Activated T-cell treated with anti-CD3 and anti-CD28 coated beads, Interleukin-2, amount 50 U/mL, for 24 hours (primary cell): ENCODE results near the gene NACA2.
"Not testable (repeated sequence)": the region's sequence is repeated elsewhere in the genome, so short reads cannot be mapped to it uniquely, and the experiment has no call there.

Experiments
- DNase-seq: peaks from one replicate; pipeline ENCODE4 v3.0.0-alpha.2; 2020
- H3K27ac Mint-ChIP-seq: 2 replicates; pipeline ENCODE4 v1.8.0; 2020; ENCODE audit warnings: mild to moderate bottlenecking, mixed read lengths
- H3K27me3 Mint-ChIP-seq: 2 replicates; pipeline ENCODE4 v1.8.0; 2020; ENCODE audit warnings: mixed read lengths
- H3K36me3 Mint-ChIP-seq: 2 replicates; pipeline ENCODE4 v1.8.0; 2020; ENCODE audit warnings: low read depth, mixed read lengths
- H3K4me1 Mint-ChIP-seq: 2 replicates; pipeline ENCODE4 v1.8.0; 2020; ENCODE audit warnings: low read depth, mixed read lengths
- H3K4me3 Mint-ChIP-seq: 2 replicates; pipeline ENCODE4 v1.8.0; 2020; ENCODE audit warnings: mild to moderate bottlenecking, moderate library complexity, mixed read lengths
- H3K9me3 Mint-ChIP-seq: 2 replicates; pipeline ENCODE4 v1.8.0; 2020; ENCODE audit warnings: mixed read lengths

The NACA2 gene

DNA sequence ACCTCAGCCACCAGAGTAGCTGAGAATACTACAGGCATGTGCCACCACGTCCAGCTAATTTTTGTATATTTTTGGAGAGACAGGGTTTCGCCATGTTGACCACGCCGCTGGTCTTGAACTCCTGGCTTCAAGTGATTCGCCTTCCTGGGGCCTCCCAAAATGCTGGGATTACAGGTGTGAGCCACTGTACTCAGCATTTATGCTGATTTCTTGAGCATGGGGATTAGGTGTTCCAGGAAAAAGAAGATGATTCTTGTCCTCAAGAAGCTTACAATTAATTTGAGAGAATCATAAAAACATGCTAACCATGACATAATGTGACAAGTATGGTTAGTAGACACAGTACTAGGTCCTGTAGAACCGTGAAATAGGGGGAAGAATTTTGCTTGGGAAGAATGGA is 30.9 kb downstream of the NACA2 start:
- peaks cover 2% of the 10 kb centered on the region for H3K4me1 Mint-ChIP-seq
- DNase-seq = no peak
- H3K4me3 Mint-ChIP-seq = no peak overlapping the region
- H3K9me3 Mint-ChIP-seq = no peaks in the 10 kb centered on the region
- peaks cover 45% of the 10 kb centered on the region for H3K27me3 Mint-ChIP-seq
- no peaks in the 10 kb centered on the region for H3K36me3 Mint-ChIP-seq
- H3K27ac Mint-ChIP-seq = no peak overlapping the region

DNA sequence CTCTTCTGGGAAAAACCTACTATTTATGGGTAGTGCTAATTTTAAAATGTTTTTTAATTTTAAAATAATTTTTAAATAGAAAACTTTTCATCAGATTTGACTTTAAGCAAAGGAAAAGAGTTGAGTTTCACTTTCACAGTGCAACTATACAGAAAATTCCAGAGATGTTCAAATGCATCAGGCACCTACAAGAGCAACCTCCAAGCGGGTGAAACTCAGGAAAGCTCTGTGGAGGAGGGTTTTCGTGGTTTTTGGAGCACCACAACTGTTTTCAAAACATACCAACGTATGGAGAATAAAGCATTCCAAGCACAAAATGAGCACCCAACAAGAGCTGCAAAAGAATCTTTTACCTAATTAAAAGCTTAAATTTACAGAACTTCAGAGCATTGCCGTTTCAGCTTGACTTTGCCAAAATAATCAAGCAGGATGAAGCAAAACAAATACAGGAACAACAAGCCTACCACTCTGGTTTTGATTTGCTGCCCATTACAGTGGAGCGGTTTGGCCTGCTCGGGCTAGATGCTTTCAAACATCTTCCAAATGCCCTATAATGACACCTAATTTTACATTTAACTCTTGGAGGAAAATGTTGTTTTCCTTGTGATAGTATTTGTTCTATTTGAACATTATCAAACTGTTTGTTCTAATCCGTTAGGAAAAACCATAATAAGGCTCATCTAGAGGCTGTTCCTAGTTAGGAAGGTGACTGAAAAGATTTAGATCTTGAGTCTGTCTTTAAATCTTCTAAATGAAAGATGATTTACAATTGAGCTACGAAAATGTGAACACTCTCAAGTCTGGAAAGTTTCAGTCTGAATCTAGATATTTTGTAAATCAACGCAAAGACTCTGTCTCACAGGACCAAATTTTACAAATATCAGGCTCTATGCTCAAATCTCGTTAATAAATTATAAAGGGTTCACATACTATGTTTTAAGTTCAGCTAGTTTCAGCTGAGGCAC is 34.5 kb downstream of the NACA2 start:
- no peak overlapping the region for H3K4me3 Mint-ChIP-seq
- DNase-seq = no peak
- no peaks in the 10 kb centered on the region for H3K36me3 Mint-ChIP-seq
- H3K9me3 Mint-ChIP-seq = no peaks in the 10 kb centered on the region
- no peak overlapping the region for H3K27ac Mint-ChIP-seq
- H3K27me3 Mint-ChIP-seq = peaks cover 54% of the 10 kb centered on the region
- H3K4me1 Mint-ChIP-seq = peaks cover 3% of the 10 kb centered on the region

DNA sequence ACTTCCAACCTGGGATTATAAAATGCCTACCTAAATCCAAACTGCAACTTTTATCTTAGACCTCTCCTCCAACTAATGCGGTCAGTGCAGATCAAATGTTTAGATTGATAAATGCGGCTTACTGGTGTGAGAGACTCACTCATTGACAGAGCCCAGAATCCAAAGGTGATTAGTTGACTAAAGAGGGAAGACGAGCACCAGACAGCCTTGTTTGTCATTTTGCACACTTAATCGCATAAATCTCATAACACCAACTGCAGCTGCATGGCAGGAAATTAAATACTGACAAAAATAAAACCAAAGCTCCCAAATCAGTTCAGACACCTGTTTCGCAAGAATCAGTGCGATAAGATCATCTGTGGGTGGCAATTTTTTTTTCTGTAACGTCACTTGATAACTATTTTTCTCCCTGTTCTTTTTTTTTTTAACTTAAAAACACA is 35.9 kb downstream of the NACA2 start:
- peaks cover 57% of the 10 kb centered on the region for H3K27me3 Mint-ChIP-seq

DNA sequence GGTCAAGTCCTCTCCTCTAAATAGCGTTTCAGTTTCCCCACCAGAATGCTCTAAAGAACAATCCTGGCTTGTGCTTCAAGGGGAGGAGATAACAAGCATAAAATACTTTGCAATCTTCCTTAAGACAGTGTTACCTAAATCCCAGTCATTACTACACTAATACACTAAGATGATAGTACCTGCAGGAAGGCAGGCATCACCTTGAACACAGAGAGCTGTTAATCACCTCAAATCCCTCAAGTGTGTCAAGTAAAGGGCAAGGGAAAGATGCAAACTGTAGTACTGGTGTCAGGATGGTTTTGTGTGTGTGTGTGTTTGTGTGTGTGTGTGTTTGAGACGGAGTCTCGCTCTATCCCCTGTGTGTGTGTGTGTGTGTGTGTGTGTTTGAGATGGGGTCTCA is 36.8 kb downstream of the NACA2 start:
- Mint-ChIP-seq H3K4me1 (peaks cover 3% of the 10 kb centered on the region), H3K27ac (no peak overlapping the region), H3K36me3 (no peaks in the 10 kb centered on the region), H3K27me3 (peaks cover 57% of the 10 kb centered on the region), H3K4me3 (no peak overlapping the region), H3K9me3 (no peaks in the 10 kb centered on the region)
- no peak for DNase-seq

More for the DNA sequence above, 35.9 kb downstream of the NACA2 start:
- Mint-ChIP-seq H3K4me1 (peaks cover 3% of the 10 kb centered on the region), H3K9me3 (no peaks in the 10 kb centered on the region), H3K36me3 (no peaks in the 10 kb centered on the region), H3K27ac (no peak overlapping the region), H3K4me3 (no peak overlapping the region)
- no peak for DNase-seq

DNA sequence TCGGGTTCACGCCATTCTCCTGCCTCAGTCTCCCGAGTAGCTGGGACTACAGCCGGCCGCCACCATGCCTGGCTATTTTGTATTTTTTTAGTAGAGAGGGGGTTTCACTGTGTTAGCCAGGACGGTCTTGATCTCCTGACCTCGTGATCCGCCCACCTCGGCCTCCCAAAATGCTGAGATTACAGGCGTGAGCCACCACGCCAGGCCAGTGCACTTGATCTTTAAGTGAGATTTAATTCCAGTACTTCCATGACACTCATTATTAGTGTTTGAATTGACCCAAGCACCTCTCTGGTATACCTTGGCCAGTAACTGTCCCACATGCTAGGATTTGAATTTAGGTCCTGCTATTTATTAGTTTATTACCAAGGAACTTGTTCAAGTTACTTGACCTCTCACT is 38.5 kb downstream of the NACA2 start:
- not testable (repeated sequence) for H3K36me3 Mint-ChIP-seq, H3K4me1 Mint-ChIP-seq, H3K4me3 Mint-ChIP-seq, DNase-seq, H3K27ac Mint-ChIP-seq, H3K9me3 Mint-ChIP-seq
- peaks cover 61% of the 10 kb centered on the region for H3K27me3 Mint-ChIP-seq

DNA sequence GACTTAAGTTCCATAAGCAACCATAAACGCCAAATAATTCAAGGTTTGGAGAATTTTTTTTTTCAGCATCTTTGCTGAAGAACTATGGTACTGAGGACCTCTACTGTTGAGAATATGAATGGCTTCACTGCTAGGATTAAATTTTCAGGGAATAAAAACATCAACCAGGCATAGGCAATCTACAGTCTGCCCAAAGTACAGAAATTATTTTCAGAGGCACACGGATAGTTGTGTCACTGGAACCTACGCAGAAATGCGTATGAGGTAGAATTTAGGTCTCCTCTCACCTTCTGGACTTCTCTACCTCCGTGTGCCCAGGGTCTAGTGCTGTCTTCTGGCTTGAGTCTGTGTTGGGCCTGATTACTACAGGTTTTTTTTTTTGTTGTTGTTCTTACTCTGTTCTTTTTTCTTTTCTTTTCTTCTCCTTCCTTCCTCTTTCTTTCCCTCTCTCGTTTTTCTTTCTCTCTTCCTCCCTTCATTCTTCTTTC is 39.7 kb downstream of the NACA2 start:
- no peak overlapping the region for H3K4me3 Mint-ChIP-seq
- H3K9me3 Mint-ChIP-seq = no peaks in the 10 kb centered on the region
- H3K4me1 Mint-ChIP-seq = peaks cover 3% of the 10 kb centered on the region
- DNase-seq = no peak
- no peak overlapping the region for H3K27ac Mint-ChIP-seq
- H3K36me3 Mint-ChIP-seq = no peaks in the 10 kb centered on the region
- H3K27me3 Mint-ChIP-seq = peaks cover 54% of the 10 kb centered on the region

DNA sequence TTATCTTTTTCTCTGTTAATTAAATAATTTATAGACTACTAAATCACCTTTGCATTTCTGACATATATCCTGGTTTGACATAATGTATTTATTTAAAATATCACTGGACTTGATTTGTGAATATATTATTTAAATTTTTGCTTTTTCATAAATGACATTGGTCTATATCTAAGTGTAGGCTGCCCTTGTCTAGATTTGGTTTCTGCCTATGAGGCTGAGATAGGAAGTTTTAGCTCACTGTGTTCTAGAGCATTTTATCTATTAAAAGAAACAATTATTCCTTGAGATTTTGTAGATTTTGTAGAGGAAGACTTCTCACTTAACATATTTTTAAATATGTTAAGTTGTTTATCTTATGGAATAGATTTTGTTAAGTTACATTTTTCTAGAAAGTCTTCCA is 43.9 kb downstream of the NACA2 start:
- Mint-ChIP-seq H3K27ac (no peak overlapping the region), H3K36me3 (no peaks in the 10 kb centered on the region), H3K4me3 (no peak overlapping the region), H3K27me3 (peaks cover 33% of the 10 kb centered on the region), H3K4me1 (no peaks in the 10 kb centered on the region), H3K9me3 (no peaks in the 10 kb centered on the region)
- DNase-seq = no peak

DNA sequence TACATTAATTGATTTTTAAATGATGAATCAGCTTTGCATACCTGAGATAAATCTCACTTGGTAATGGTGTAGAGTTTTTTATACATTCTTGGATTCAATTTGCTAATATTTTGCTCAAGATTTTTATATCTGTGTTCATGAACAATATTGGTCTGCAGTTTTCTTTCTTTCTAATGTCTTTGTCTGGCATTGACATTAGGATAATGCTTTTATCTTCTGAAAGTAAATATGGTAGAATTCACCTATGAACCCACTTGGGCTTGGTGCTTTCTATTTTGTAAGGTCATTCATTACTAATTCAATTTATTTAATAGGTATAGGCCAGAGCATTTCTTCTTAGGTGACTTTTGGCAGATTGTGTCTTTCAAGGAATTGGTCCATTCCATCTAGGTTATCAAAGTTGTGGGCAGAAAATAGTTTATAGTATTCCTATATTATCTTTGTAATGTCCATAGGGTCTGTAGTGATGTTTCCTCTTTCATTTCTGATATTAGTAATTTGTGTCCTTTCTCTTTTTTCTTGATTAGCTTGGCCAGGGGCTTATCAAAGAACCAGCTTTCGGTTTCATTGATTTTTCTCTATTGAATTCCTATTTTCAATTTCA is 45.6 kb downstream of the NACA2 start:
- H3K4me3 Mint-ChIP-seq = no peak overlapping the region
- peaks cover 33% of the 10 kb centered on the region for H3K27me3 Mint-ChIP-seq
- no peak overlapping the region for H3K27ac Mint-ChIP-seq
- H3K9me3 Mint-ChIP-seq = no peaks in the 10 kb centered on the region
- no peak for DNase-seq
- no peaks in the 10 kb centered on the region for H3K36me3 Mint-ChIP-seq
- H3K4me1 Mint-ChIP-seq = no peaks in the 10 kb centered on the region

DNA sequence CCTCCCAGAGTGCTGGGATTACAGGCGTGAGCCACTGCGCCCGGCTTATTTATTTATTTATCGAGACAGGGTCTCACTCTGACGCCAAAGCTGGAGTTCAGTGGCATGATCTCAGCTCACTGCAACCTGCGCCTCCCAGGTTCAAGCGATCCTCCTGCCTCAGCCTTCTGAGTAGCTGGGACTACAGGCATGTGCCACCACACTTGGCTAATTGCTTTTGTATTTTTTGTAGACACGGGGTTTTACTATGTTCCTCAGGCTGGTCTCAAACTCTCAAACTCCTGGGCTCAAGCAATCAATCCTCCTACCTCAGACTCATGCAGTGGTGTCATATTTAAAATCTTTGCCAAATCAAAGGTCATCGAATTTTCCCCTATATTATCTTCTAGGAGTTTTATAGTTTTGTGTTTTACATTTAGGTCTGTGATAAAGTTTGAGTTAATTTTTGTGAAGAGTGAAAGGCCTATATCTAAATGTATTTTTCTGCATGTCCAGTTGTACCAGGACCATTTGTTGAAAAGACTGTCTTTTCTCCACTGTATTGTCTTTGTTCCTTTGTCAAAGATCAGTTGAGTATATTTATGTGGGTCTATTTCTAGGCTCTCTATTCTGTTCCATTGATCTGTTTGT is 47.1 kb downstream of the NACA2 start:
- Mint-ChIP-seq H3K27ac (no peak overlapping the region), H3K4me3 (no peak overlapping the region), H3K36me3 (no peaks in the 10 kb centered on the region), H3K9me3 (peaks cover 7% of the 10 kb centered on the region), H3K4me1 (no peaks in the 10 kb centered on the region), H3K27me3 (peaks cover 27% of the 10 kb centered on the region)
- DNase-seq = no peak

DNA sequence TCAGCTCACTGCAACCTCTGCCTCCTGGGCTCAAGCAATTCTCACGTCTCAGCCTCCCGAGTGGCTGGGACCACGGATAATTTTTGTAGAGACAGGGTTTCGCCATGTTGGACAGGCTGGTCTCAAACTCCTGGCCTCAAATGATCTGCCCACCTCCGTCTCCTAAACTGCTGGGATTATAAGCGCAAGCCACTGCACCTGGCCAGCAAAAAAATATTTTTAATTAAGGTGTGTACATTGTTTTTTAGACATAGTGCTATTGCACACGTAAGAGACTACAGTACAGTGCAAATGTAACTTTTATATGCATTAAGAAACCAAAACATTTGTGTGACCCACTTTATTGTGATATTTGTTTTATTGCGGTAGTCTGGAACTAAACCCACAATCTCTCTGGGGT is 49.0 kb downstream of the NACA2 start:
- Mint-ChIP-seq H3K27me3 (peaks cover 19% of the 10 kb centered on the region), H3K4me1 (no peaks in the 10 kb centered on the region), H3K36me3 (no peaks in the 10 kb centered on the region), H3K27ac (no peak overlapping the region), H3K9me3 (peaks cover 7% of the 10 kb centered on the region), H3K4me3 (no peak overlapping the region)
- no peak for DNase-seq

DNA sequence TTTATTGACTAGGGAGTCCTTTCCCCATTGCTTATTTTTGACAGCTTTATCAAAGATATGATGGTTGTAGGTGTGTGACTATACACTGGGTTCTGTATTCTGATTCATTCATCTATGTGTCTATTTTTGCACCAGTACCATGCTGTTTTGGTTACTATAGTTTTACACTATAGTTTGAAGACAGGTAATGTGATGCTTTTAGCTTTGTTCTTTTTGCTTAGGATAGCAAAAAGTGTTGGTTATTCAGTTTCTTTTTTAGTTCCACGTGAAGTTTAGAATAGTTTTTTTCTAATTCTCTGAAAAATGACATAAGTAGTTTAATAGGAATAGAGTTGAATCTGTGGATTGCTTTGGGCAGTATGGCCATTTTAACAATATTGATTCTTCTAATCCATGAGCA is 50.1 kb downstream of the NACA2 start:
- H3K9me3 Mint-ChIP-seq = peaks cover 7% of the 10 kb centered on the region
- H3K4me3 Mint-ChIP-seq = no peak overlapping the region
- no peaks in the 10 kb centered on the region for H3K36me3 Mint-ChIP-seq
- H3K4me1 Mint-ChIP-seq = peaks cover 4% of the 10 kb centered on the region
- H3K27ac Mint-ChIP-seq = no peak overlapping the region
- H3K27me3 Mint-ChIP-seq = peaks cover 18% of the 10 kb centered on the region
- no peak for DNase-seq
